ENCODE measurements around the gene PFAS. TPM values are rescaled to one million over a fixed set of nuclear protein-coding genes. Genes with fewer than 3 reads are reported as not detected.

The PFAS gene
- total RNA-seq, 1 donor from 2014 or later = 64.6 TPM

DNA sequence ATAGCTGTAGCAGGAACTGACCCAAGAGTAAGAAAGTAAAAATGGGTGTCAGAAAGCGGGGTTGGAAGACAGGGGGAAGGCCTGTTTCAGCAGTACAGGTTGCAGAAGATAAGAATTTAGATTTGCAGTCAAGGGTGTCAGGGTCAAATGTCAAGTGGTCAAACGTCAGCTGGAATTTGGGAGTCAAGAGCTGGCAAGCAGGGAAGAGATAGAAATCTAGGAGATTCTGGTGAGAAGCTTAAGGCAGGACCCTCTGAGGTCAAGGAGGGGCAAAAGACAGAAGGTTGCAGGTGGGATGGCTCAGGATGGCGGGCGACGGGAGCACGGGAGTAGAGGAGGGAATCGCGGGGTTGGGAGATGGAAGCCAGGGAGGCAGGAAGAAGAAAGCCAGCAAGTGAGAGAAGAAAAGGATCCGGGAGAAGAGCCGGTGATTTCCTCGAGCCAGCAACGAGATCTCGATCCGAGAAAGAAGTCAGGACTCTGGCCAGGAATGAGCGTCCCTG is 45.8 kb downstream of the PFAS start:
- Histone ChIP-seq H3K4me3 (peak overlapping the region; percentile 66), H2AFZ (replicated peaks) (peak overlapping the region; percentile 86), H4K20me1 (ENCODE audit: low read depth) (no peaks in the 10 kb centered on the region), H3K9ac (no peak overlapping the region), H3K79me2 (ENCODE audit: low read depth) (no peaks in the 10 kb centered on the region), H3K9me3 (ENCODE audit: low read depth) (no peaks in the 10 kb centered on the region), H3K36me3 (no peaks in the 10 kb centered on the region), H3F3A (ENCODE audit: low read depth) (peaks cover 22% of the 10 kb centered on the region), H3K4me1 (peaks cover 6% of the 10 kb centered on the region), H3K27me3 (peaks cover 4% of the 10 kb centered on the region), H3K27ac (no peak overlapping the region), H3K4me2 (peak overlapping the region; percentile 72)
- Mint-ChIP-seq H3K9me3 (no peaks in the 10 kb centered on the region), H3K4me3 (peak overlapping the region; percentile 83), H3K27me3 (ENCODE audit: insufficient read depth, low read depth) (peaks cover 28% of the 10 kb centered on the region), H3K27ac (peak overlapping the region; percentile 8), H3K4me1 (peaks cover 14% of the 10 kb centered on the region), H3K36me3 (peaks cover 5% of the 10 kb centered on the region)
- TF ChIP-seq EZH2 (IDR thresholded peaks at IDR 0.05) (no peak), EZH2phosphoT487 (IDR thresholded peaks at IDR 0.05) (no peak), CTCF (IDR thresholded peaks at IDR 0.05) (no peak)
- peak; percentile 25 for DNase-seq (ENCODE audit: low spot score)

GRCh38 chr17:8300226-8300625 is 51.1 kb downstream of the PFAS start:
- H3K4me2 ChIP-seq = peak overlapping the region; percentile 50
- TF ChIP-seq EZH2phosphoT487 (IDR thresholded peaks at IDR 0.05) (no peak), EZH2 (IDR thresholded peaks at IDR 0.05) (no peak), CTCF (IDR thresholded peaks at IDR 0.05) (no peak)
- H3K4me3 ChIP-seq = no peak overlapping the region
- no peaks in the 10 kb centered on the region for H3K36me3 ChIP-seq
- no peak for DNase-seq (ENCODE audit: low spot score)
- Mint-ChIP-seq H3K4me1 (peaks cover 9% of the 10 kb centered on the region), H3K36me3 (no peaks in the 10 kb centered on the region), H3K9me3 (no peaks in the 10 kb centered on the region), H3K4me3 (peak overlapping the region; percentile 5), H3K27me3 (ENCODE audit: insufficient read depth, low read depth) (peaks cover 17% of the 10 kb centered on the region), H3K27ac (no peak overlapping the region)
- H3K27ac ChIP-seq = no peak overlapping the region
- H3K9me3 ChIP-seq (ENCODE audit: low read depth) = no peaks in the 10 kb centered on the region
- peaks cover 4% of the 10 kb centered on the region for H3K27me3 ChIP-seq
- peak overlapping the region; percentile 76 for H2AFZ ChIP-seq (replicated peaks)
- no peak overlapping the region for H3K9ac ChIP-seq
- H3K79me2 ChIP-seq (ENCODE audit: low read depth) = no peaks in the 10 kb centered on the region
- H4K20me1 ChIP-seq (ENCODE audit: low read depth) = no peaks in the 10 kb centered on the region
- H3K4me1 ChIP-seq = no peaks in the 10 kb centered on the region
- peaks cover 18% of the 10 kb centered on the region for H3F3A ChIP-seq (ENCODE audit: low read depth)

- Histone ChIP-seq H3K4me3 (no peak overlapping the region), H3K4me1 (no peaks in the 10 kb centered on the region), H3F3A (ENCODE audit: low read depth) (peaks cover 13% of the 10 kb centered on the region), H3K79me2 (ENCODE audit: low read depth) (no peaks in the 10 kb centered on the region), H3K36me3 (no peaks in the 10 kb centered on the region), H3K9me3 (ENCODE audit: low read depth) (no peaks in the 10 kb centered on the region), H3K4me2 (peak overlapping the region; percentile 50), H2AFZ (replicated peaks) (peak overlapping the region; percentile 76), H4K20me1 (ENCODE audit: low read depth) (no peaks in the 10 kb centered on the region), H3K27ac (no peak overlapping the region), H3K27me3 (peaks cover 4% of the 10 kb centered on the region), H3K9ac (no peak overlapping the region)
- Mint-ChIP-seq H3K36me3 (no peaks in the 10 kb centered on the region), H3K27me3 (ENCODE audit: insufficient read depth, low read depth) (peaks cover 17% of the 10 kb centered on the region), H3K4me1 (peaks cover 9% of the 10 kb centered on the region), H3K4me3 (peak overlapping the region; percentile 5), H3K9me3 (no peaks in the 10 kb centered on the region), H3K27ac (no peak overlapping the region)
- peak; percentile 83 for DNase-seq (ENCODE audit: low spot score)
- TF ChIP-seq CTCF (IDR thresholded peaks at IDR 0.05) (peak; percentile 78), EZH2phosphoT487 (IDR thresholded peaks at IDR 0.05) (no peak), EZH2 (IDR thresholded peaks at IDR 0.05) (no peak)
Observed at GRCh38 chr17:8300627-8301242, 51.6 kb downstream of the PFAS start.

Data from neural progenitor cell (in vitro differentiated cells).